ENCODE measurements around the gene CEP112. TPM values are rescaled to one million over a fixed set of nuclear protein-coding genes. Genes with fewer than 3 reads are reported as not detected.

CEP112 gene
- polyA plus RNA-seq, 1 donor from 2014 or later = 6.0 TPM

DNA sequence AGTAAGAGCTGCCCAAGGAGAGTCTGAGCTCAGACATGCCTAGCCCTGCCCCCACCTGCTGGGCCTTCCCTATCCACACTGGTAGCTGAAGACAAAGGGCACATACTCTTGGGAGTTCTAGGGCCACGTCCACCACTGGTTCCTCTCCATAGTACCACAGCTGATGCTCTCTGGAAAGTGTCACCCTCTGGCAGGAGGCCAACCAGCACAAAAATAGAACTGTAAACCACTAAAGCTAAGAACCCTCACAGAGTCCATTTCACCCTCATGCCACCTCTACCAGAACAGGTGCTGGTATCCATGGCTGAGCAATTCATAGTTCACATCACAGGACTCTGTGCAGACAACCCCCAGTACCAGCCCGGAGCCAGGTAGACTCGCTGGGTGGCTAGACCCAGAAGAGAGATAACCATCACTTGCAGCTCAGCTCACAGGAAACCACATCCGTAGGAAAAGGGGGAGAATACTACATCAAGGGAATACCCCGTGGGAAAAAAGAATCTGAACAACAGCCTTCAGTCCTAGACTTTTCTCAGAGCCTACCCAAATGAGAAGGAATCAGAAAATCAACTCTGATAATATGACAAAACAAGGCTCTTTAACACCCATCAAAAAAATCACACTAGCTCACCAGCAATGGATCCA, 115.3 kb downstream of the CEP112 start:
- Histone ChIP-seq H3F3A (ENCODE audit: insufficient read depth, low read length, poor library complexity, severe bottlenecking) (no peaks in the 10 kb centered on the region), H3K9me3 (ENCODE audit: low read length) (no peaks in the 10 kb centered on the region), H4K20me1 (ENCODE audit: insufficient read depth) (no peaks in the 10 kb centered on the region), H3K36me3 (ENCODE audit: insufficient read depth, low read length) (no peaks in the 10 kb centered on the region), H3K27me3 (ENCODE audit: insufficient read depth, low read depth, low read length) (no peaks in the 10 kb centered on the region), H3K4me2 (ENCODE audit: low read length) (no peak overlapping the region), H3K9ac (ENCODE audit: low read length) (no peak overlapping the region), H3K27ac (ENCODE audit: low read length) (no peak overlapping the region), H3K79me2 (replicated peaks; ENCODE audit: insufficient read depth, low read length) (no peaks in the 10 kb centered on the region), H3K9me2 (ENCODE audit: insufficient read depth, low read length) (no peaks in the 10 kb centered on the region), H3K4me3 (ENCODE audit: low read length) (no peak overlapping the region), H2AFZ (ENCODE audit: low read depth, low read length) (no peak overlapping the region)
- no peak for TF ChIP-seq POLR2AphosphoS5 (IDR thresholded peaks at IDR 0.05)
- no peak for TF ChIP-seq SMC3 (conservative IDR thresholded peaks at IDR 0.05; ENCODE audit: poor library complexity)
- TF ChIP-seq EZH2 (IDR thresholded peaks at IDR 0.05; ENCODE audit: borderline replicate concordance, insufficient read depth, low read length, poor library complexity, severe bottlenecking) = no peak
- TF ChIP-seq, protein P1, sequence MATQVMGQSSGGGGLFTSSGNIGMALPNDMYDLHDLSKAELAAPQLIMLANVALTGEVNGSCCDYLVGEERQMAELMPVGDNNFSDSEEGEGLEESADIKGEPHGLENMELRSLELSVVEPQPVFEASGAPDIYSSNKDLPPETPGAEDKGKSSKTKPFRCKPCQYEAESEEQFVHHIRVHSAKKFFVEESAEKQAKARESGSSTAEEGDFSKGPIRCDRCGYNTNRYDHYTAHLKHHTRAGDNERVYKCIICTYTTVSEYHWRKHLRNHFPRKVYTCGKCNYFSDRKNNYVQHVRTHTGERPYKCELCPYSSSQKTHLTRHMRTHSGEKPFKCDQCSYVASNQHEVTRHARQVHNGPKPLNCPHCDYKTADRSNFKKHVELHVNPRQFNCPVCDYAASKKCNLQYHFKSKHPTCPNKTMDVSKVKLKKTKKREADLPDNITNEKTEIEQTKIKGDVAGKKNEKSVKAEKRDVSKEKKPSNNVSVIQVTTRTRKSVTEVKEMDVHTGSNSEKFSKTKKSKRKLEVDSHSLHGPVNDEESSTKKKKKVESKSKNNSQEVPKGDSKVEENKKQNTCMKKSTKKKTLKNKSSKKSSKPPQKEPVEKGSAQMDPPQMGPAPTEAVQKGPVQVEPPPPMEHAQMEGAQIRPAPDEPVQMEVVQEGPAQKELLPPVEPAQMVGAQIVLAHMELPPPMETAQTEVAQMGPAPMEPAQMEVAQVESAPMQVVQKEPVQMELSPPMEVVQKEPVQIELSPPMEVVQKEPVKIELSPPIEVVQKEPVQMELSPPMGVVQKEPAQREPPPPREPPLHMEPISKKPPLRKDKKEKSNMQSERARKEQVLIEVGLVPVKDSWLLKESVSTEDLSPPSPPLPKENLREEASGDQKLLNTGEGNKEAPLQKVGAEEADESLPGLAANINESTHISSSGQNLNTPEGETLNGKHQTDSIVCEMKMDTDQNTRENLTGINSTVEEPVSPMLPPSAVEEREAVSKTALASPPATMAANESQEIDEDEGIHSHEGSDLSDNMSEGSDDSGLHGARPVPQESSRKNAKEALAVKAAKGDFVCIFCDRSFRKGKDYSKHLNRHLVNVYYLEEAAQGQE (IDR thresholded peaks at IDR 0.05; ENCODE audit: borderline replicate concordance) = no peak
- TF ChIP-seq MXI1 (conservative IDR thresholded peaks at IDR 0.05; ENCODE audit: poor library complexity, severe bottlenecking) = no peak
- TF ChIP-seq, protein P2, sequence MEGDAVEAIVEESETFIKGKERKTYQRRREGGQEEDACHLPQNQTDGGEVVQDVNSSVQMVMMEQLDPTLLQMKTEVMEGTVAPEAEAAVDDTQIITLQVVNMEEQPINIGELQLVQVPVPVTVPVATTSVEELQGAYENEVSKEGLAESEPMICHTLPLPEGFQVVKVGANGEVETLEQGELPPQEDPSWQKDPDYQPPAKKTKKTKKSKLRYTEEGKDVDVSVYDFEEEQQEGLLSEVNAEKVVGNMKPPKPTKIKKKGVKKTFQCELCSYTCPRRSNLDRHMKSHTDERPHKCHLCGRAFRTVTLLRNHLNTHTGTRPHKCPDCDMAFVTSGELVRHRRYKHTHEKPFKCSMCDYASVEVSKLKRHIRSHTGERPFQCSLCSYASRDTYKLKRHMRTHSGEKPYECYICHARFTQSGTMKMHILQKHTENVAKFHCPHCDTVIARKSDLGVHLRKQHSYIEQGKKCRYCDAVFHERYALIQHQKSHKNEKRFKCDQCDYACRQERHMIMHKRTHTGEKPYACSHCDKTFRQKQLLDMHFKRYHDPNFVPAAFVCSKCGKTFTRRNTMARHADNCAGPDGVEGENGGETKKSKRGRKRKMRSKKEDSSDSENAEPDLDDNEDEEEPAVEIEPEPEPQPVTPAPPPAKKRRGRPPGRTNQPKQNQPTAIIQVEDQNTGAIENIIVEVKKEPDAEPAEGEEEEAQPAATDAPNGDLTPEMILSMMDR (IDR thresholded peaks at IDR 0.05; ENCODE audit: poor library complexity, severe bottlenecking) = no peak
- no peak for TF ChIP-seq RAD21 (conservative IDR thresholded peaks at IDR 0.05)
- TF ChIP-seq EP300 (conservative IDR thresholded peaks at IDR 0.05; ENCODE audit: poor library complexity, severe bottlenecking) = no peak
- no peak for TF ChIP-seq TAF1 (IDR thresholded peaks at IDR 0.05; ENCODE audit: low read depth)

DNA sequence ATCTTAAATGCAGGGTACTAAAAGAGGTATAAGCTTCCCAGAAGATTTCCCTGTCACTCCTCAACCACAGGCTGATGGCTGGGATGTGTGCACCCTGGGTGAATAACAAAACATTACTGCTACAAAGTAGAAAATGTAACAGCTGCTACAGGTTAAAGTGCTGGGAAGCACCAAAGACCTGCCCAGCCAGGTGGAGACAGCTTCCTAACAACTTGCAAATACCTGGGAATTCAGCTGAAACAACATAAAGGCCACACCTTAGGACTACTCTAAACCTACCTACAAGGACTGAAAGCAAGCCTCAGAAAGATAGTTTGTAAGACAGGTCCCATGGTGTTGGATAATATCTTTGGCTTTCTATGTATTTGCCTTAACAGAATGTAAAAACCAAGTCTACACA, 118.5 kb downstream of the CEP112 start:
- no peaks in the 10 kb centered on the region for H3K79me2 ChIP-seq (replicated peaks; ENCODE audit: insufficient read depth, low read length)
- no peaks in the 10 kb centered on the region for H4K20me1 ChIP-seq (ENCODE audit: insufficient read depth)
- no peak overlapping the region for H3K4me3 ChIP-seq (ENCODE audit: low read length)
- H3K27ac ChIP-seq (ENCODE audit: low read length) = no peak overlapping the region
- H3K27me3 ChIP-seq (ENCODE audit: insufficient read depth, low read depth, low read length) = no peaks in the 10 kb centered on the region
- no peak overlapping the region for H3K9ac ChIP-seq (ENCODE audit: low read length)
- no peak overlapping the region for H2AFZ ChIP-seq (ENCODE audit: low read depth, low read length)
- no peaks in the 10 kb centered on the region for H3K9me3 ChIP-seq (ENCODE audit: low read length)
- no peaks in the 10 kb centered on the region for H3K9me2 ChIP-seq (ENCODE audit: insufficient read depth, low read length)
- H3K36me3 ChIP-seq (ENCODE audit: insufficient read depth, low read length) = no peaks in the 10 kb centered on the region
- H3F3A ChIP-seq (ENCODE audit: insufficient read depth, low read length, poor library complexity, severe bottlenecking) = no peaks in the 10 kb centered on the region
- TF ChIP-seq TAF1 (IDR thresholded peaks at IDR 0.05; ENCODE audit: low read depth) = no peak
- TF ChIP-seq MXI1 (conservative IDR thresholded peaks at IDR 0.05; ENCODE audit: poor library complexity, severe bottlenecking) = no peak
- no peak for TF ChIP-seq RAD21 (conservative IDR thresholded peaks at IDR 0.05)
- no peak for TF ChIP-seq EZH2 (IDR thresholded peaks at IDR 0.05; ENCODE audit: borderline replicate concordance, insufficient read depth, low read length, poor library complexity, severe bottlenecking)
- no peak for TF ChIP-seq POLR2AphosphoS5 (IDR thresholded peaks at IDR 0.05)
- H3K4me2 ChIP-seq (ENCODE audit: low read length) = no peak overlapping the region

All from neural cell (in vitro differentiated cells).